Stimulated activated CD8-positive, alpha-beta memory T cell treated with anti-CD3 and anti-CD28 coated beads, Interleukin-4, amount 100 ng/mL, for 4 hours (primary cell): Measurements from ENCODE around the gene RLF.
A peak's percentile ranks its signal among the peaks of the same experiment; 100 is the strongest.

ENCODE experiments used
- DNase-seq, 2 donors: peaks; one replicate each; pipeline ENCODE4 v3.0.0-alpha.2; 2020; ENCODE audit warnings: low read depth in 2 of 2, low spot score in 1 of 2

The RLF gene

DNA sequence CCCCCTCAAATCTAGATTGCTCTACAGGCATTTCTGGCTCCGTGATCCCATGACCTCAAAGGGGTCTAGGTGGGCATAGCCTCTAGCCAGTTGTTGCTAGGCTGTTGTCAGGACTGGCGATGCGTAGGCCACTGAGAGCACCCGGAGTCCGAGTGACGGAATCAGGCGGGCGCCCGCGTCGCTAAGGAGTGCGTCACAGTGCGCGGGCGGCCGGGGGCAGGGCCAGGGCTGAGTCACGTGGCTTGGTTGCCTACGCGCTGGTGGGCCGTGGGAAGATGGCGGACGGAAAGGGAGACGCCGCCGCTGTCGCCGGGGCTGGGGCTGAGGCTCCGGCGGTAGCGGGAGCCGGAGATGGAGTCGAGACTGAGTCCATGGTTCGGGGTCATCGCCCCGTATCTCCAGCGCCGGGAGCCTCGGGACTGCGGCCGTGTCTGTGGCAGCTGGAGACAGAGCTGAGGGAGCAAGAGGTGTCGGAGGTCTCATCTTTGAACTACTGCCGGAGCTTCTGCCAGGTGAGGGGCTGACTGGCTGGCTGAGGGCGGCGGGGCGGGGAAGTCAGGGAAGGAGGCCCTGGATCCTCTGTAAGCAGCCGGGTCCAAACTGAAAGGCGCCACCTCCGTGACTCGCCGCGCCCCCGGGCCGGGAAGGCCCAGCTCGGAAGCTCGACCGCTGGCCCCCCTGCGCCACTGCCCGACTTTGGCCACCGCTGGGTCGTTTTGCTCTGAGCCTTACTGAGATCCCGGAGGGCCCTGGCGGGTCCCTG, at the start of gene RLF:
TSS of gene RLF (plus strand) at position 263 of the 763 bp plus-strand sequence. CDS start at position 276, 13 bp downstream.
- peak; percentile 91 for DNase-seq

DNA sequence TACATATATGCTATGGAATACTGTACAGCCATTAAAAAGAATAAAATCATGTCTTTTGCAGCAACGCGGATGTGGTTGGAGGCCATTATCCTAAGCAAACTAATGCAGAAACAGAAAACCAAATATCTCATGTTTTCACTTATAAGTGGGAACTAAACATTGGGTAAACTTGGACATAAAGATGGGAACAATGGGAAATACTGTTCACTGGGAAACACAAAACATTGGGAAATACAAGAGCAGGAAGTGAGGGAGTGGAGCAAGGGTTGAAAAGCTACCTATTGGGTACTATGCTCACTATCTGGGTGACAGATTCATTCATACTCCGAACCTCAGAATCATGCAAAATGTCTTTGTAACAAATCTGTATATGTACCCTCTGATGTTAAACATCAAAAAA, 46.8 kb upstream of the RLF start:
- DNase-seq = no peak

DNA sequence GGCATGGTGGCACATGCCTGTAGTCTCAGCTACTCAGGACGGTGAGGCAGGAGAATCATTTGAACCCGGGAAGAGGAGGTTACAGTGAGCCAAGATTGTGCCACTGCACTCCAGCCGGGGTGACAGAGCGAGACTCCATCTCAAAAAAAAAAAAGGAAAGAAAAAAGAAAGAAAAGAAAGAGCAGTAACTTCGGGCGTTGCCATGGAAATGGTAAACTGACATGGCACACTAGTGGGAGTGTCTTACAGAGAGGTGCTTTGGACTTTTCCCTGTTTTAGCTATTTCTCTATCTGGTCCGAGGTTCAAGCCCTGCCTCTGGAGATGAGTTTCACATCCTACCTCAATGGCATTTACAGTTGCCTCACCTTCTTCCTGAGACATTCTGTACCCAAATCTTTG, 41.1 kb upstream of the RLF start:
- no peak for DNase-seq

- no peak for DNase-seq
These were observed 38.3 kb upstream of the RLF start for GRCh38 chr1:40122855-40123254.

GRCh38 chr1:40130892-40131291, 30.3 kb upstream of the RLF start:
- DNase-seq = no peak

DNA sequence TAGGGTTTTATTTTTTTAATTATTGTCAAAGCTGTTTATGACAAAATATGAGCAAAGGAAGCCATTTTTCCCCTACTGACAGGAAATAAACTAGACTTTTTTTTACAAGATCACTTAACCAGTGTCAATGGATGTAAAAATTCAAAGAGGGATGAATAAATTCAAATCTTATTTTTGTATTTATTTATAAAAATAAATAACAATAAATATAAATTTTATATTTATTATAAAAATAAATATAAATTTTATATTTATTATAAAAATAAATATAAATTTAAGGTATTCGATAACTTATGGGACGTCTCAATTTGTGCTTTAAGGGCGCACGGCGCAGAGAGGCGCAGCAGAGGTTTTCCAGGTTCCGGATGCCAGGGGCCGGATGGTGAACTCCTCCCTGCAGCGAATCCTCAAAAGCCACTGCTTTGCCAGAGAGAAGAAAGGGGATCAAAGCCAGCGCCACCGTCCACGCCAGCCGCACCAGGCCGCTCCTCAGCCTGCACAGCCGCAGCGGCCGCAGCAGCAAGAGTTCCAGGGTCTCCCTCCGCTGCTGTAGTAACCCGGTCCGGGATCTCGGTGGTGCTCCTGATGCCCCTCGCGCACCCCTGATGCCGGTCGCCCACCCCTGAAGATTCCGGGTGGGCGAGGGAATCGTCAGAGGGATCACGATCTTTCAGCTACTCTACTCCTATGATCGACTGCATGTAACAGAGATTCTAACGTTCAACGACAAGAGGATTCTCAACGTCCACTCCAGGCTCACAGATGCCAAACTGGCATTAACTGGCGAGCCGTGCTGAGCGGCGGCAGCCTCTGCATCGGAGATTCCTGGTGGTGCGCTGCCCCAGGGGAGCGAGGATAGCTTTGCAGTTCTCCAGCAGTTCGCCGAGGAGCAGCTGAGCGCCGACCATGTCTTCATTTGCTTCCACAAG, 28.5 kb upstream of the RLF start:
- DNase-seq = no peak

- DNase-seq = no peak
These were observed 27.9 kb upstream of the RLF start for GRCh38 chr1:40133312-40133665.

GRCh38 chr1:40133839-40134238, 27.3 kb upstream of the RLF start:
- DNase-seq = no peak

- no peak for DNase-seq
These were observed 20.8 kb upstream of the RLF start for GRCh38 chr1:40140211-40140973.

GRCh38 chr1:40141878-40142535, 19.2 kb upstream of the RLF start:
- no peak for DNase-seq

DNA sequence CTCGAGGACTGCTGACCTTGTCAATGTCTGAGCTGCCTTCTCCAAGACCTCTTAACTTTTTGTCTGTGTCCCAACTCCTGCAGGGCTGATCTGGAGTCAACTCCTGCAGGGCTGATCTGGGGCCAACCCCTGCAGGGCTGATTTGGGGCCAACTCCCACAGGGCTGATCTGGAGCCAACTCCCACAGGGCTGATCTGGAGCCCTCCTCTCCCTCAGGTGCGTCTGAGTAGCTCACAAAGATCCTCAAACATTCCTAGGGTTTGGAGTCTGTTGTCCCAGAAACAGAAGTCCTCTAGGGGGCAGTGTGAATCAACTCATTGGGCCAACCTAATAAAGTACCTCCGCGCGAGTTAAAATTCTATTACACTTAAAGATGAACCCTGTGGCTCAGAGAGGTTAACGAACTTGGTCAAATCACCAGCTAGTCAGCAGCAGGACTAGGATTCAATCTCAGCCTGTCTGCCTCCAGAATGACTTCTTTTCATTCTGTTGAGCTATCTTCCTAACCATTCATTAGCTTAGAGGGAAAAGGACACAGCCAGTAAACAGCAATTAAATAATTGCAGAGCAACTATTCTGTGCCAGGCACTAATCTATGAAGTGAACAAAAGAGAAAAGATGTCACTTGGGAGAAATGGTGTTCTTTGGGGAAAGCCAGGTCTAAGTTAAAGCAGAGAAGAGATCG, 17.2 kb upstream of the RLF start:
- peak; percentile 18 to 20 for DNase-seq

- DNase-seq = no peak
These were observed 9.6 kb upstream of the RLF start for GRCh38 chr1:40151457-40152079.

GRCh38 chr1:40153073-40153770, 8.0 kb upstream of the RLF start:
- DNase-seq = no peak

- no peak for DNase-seq
These were observed 6.1 kb upstream of the RLF start for GRCh38 chr1:40155135-40155534.

DNA sequence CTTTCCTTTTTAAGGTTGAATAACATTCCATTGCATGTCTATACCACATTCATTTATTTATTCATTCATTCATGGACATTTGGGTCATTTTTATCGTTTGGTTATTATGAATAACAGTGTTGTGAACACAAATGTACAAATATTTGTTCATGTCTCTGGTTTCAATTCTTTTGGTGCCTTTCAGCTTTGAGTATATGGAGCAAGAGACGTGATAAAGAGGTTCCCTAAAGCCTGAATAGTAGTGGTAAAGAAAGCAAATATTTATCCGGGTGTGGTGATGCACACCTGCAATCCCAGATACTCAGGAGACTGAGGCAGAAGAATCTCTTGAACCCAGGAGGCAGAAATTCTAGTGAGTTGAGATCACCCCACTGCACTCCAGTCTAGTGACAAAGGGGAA, 5.3 kb upstream of the RLF start:
- DNase-seq = no peak

DNA sequence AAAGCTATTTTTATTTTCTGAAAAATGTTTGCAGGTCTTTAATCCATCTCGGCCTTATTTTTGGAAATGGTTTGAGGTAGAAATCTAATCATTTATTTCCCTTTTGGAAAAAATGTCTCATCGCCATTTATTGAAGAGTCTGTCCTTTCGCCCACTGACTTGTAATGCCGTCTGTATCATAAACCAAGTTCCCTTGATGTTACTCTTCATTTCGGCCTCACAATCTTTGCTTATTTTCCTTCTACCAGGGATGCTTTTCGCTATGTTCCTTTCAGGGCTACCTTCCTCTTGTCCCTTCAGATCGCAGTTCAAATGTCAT, 422 bp upstream of the RLF start:
- no peak for DNase-seq

DNA sequence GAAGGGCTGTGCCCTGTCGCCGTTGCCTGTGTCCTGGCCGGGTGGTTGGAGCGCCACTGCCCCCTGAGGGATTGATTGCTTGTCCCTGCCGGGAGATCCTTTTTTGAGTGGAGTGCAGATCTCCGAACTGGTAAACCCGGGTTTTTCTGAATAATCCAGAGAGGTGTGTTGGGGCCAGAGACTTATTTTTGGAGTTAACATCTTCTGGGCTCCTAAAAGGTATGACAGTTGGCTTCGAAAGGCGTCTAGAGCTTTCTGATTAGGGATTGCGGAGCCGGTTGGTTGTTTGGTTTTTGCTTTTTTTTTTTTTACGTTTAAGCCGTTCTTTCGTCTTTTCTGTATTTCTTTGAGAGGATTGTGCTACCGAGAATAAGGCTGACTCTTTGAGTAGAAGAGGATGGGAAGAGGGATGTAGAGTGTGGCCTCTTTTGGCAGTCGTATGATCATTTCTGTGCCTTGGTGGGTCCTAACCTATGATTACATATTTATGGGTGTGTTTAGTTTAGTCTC, 756 bp downstream of the RLF start:
- DNase-seq = no peak

- no peak for DNase-seq
These were observed 1.7 kb downstream of the RLF start for GRCh38 chr1:40162753-40163441.

GRCh38 chr1:40167317-40167716, 6.1 kb downstream of the RLF start:
- no peak for DNase-seq
